ENCODE measurements around the gene LSM7.
"Not testable (repeated sequence)": the region's sequence is repeated elsewhere in the genome, so short reads cannot be mapped to it uniquely, and the experiment has no call there.

LSM7 gene

GRCh38 chr19:2291185-2291751, 37.1 kb downstream of the LSM7 start:
- DNase-seq, result peak; percentile 71

DNA sequence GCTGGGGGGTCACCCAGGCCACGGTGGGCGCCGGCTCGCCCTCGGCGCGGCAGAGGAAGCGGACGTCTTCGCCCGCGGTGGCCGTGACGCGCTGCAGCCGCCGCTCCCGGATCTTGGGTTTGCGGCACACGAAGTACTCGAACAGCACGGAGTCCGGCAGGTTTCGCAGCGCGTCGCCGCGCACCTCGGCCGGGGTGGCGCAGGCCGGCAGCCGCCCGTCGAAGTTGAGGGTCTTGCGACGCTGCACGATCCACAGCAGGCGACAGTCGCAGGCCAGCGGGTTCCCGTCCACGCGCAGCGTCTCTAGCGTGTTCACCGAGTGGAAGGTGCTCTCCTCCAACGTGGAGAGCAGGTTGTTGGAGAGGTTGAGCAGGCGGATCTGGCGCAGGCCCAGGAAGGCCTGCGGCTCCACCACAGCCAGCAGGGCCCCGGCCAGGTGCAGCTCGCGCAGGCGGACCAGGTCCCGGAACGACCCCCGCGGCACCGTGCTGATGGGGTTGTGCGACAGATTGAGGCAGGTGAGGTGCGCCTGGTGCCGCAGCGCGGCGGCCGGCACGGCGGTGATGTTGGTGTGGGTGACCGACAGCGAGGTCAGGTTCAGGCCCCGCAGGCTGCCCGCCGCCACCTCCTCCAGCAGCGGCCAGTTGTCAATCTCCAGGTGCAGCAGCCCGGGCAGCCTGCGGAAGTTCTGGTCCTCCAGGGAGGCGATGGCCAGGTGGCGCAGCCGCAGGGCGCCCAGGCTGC, 37.8 kb downstream of the LSM7 start:
- DNase-seq, result peak; percentile 73

- DNase-seq, result no peak
Observed at GRCh38 chr19:2289714-2290435, 38.5 kb downstream of the LSM7 start.

GRCh38 chr19:2288818-2289713, 39.3 kb downstream of the LSM7 start:
- no peak for DNase-seq

GRCh38 chr19:2288338-2288817, 40.0 kb downstream of the LSM7 start:
- DNase-seq, result no peak

GRCh38 chr19:2287585-2288337, 40.6 kb downstream of the LSM7 start:
- DNase-seq, result no peak

DNA sequence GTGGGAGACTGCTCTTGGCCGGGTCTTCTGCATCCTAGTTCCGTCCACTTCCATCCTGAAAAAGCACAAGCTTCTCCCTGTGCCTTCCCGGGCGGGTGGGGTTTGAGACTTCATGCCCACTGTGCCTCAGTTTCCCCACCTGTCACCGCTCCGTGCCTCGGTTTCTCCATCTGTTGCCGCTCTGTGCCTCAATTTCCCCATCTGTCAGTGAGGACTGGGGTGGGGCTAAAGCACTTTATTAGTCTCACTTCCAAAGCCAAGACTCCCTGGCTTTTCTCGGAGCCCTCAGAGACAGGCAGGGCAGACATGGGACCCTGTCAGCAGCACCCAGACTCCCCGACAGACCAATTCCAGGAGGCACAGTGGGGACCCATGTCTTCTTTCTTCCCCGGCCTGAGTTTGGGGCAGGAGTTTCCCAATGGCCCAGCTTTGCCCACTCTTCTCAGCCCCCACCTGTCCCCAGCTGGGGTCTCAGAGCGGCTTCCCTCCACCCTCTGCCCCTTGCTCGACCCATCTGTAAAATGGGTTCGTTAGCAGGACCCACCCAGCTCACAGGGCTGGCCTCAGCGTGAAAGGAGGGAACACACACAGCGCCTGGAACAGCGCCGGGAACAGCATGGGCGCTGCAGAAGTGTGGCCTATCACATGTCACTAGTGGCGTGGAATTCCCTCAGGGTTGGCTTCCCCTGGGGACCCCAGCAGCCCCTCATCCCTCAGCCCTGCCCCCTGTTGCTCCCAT, 41.8 kb downstream of the LSM7 start:
- no peak for DNase-seq

DNA sequence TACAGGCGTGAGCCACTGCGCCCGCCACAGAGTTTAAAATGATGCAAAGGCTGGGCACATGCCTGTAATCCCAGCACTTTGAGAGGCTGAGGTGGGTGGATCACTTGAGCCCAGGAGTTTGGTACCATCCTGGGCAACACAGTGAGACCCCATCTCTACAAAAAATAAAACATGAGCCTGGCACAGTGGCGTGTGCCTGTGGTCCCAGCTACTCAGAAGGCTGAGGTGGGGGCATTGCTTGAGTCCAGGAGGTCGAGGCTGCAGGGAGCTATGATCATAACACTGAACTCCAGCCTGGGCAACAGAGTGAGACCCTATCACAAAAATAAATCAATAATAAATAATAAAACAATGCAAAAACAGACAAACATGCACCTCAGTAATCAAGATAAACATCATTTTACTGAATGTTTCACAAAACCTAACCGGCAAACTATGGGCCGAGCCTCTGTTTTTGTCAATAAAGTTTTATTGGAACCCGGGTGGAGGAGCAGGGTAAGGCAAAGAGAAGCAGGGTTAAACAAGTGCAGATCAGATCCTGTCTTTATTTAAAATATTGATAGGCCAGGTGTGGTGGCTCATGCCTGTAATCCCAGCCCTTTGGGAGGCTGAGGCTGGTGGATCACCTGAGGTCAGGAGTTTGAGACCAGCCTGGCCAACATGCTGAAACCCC, 44.4 kb downstream of the LSM7 start:
- DNase-seq, result no peak

GRCh38 chr19:2282862-2283237, 45.5 kb downstream of the LSM7 start:
- DNase-seq, result no peak

DNA sequence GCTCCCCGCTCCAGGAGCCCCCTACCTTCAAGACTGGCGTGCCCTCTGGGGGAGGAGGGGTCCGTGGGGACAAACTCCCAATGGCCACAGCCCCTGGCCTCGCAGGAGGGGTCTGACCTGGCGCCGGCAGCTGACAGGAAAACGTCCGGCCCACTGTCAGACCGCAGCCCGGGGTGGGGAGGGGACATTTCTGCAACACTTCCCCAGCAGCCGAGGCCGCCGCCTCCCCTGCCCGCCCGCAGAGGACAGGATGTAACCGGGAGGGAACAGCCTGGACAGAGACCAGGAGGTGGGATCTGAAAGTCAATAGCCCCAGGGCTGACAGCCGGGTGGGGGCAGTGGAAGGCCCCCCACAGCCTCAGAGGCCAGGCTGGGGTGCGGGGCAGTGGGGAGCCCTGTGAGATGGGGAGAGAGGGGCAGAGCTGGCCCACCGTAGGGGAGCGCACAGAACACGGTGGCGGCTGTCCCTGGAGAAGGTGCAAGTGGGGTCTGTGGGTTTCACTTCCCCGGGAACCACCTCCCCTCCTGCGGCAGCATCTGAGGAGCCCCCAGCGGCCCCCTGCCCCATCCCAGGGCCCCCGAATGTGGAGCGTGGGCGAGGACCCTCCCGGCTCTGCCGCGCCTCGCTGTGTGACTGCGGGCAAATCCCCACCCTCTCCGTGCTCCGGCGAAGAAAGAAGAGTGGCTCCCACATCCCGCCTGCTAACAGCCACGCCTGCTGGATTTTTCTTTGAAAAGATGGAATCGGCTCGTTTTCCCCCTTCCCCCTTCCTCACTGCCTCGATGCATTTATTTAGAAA, 46.1 kb downstream of the LSM7 start, which contains the start of gene PEAK3:
PEAK3 (minus strand) TSS at position 114 of the 800 bp plus-strand sequence. CDS start 1,244 bp downstream, outside the sequence.
- no peak for DNase-seq

GRCh38 chr19:2281265-2282061, 46.9 kb downstream of the LSM7 start:
- DNase-seq, result not testable (repeated sequence)

- no peak for DNase-seq
Observed at GRCh38 chr19:2280633-2281264, 47.6 kb downstream of the LSM7 start.

DNA sequence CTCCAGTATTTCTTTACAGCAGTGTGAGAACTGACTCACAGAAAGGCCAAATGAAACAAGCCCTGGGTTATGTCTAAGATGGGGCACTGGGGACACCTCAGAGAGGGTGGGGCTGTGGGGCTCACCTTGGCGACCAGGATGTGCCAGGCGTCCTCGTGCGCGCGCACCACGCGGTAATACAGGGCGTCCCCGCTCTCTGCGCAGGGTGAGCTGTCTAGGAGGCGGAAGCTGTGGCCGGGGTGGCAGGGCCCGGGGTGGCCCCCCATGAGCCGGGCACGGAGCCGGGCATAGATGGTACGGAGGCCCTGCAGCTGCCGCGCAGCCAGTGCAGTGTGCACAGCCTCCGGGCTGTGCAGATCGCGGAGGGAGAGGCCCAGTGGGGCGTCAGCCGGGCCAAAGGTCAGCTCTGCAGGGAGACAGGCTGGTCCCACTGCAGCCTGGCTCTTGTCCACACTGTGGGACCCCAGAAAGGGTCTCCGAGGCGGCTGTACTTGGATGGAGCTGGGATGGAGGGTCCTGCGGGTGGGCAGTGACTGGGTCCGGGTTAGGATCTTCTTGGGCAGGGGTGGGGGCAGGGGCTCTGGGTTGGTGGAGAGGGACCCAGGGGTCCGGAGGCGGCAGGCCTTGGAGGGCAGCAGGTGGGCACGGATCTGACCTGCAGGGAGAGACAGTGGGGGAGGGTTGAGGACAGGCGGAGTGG, 49.8 kb downstream of the LSM7 start:
- DNase-seq, result no peak

- DNase-seq, result no peak
Observed at GRCh38 chr19:2277138-2277537, 51.2 kb downstream of the LSM7 start.

DNA sequence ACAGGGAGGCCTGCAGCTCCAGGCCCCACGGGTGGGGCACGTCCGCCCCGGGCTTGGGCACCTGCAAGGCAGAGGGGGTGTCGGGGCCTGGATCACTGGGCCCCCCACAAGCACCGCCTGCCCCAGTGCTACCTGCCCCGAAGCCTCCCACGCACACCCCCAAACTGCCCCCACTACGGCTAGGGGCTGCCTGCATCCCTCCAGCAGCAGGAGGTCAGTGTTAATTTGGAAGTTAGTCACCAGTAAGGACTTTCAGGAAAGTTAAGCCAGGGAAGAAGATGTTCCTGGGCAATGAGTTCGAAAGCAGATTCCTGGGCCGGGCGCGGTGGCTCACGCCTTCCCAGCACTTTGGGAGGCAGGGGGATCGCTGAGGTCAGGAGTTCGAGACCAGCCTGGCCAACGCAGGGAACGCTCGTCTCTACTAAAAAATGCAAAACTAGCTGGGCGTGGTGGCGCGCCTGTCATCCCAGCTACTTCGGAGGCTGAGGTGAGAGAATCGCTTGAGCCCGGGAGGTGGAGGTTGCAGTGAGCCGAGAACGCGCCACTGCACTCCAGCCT, 51.9 kb downstream of the LSM7 start:
- DNase-seq, result no peak

DNA sequence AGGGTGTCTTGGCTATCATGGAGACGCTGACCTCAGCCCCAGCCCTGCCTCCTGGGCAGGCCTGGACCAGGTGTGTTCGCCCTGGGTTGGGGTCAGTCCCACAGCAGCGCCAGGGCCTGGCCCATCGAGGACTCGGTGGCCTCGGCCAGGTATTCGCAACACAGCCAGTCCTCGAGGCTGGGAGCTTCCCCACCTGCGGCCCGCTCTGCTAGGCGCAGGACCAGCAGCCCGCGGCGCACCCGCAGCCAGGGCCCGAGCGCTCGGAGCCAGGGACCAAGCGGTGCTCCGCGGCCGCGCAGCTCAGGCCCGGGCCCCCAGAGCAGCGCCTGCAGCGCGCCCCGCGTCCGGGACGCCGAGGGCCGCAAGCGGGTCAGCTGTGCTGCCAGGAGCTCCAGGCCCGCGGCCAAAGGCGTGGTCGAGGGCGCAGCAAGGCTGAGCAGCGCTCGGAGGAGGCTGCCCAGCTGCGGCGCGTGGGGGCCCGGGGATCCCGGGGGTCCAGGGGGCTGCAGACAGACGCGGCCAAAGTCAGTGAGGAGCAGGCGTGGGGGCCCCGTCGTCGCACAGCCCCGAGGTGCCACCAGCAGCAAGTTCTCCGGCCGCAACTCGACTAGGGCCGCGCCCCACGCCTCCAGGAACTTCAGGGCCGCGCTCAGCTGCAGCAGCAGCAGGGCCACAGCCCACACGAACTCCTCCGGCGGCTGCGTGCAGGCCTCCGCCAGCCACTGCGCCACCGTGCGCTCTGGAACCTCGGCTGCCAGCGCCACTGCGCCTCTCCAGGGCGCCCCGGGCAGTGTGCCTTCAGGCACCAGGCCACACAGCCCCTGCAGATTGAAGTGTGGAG, 52.6 kb downstream of the LSM7 start:
- DNase-seq, result no peak
